Measurements from ENCODE around the gene FBXO7. TPM values are rescaled to one million over a fixed set of nuclear protein-coding genes. Genes with fewer than 3 reads are reported as not detected.
A peak's percentile ranks its signal among the peaks of the same experiment; 100 is the strongest.

The FBXO7 gene
- total and polyA plus RNA-seq, 2 of the 4 experiments (the other 2 are of a cell fraction): 71.5 TPM

GRCh38 chr22:32531228-32531627 lies 56.6 kb downstream of the FBXO7 start:
- no peak for TF ChIP-seq RCOR1 (IDR thresholded peaks at IDR 0.05; ENCODE audit: insufficient replicate concordance, low read length)
- no peak for TF ChIP-seq NFE2L2 (IDR thresholded peaks at IDR 0.05; ENCODE audit: low read depth, low read length)
- no peak for TF ChIP-seq RAD21 (IDR thresholded peaks at IDR 0.05; ENCODE audit: low read length)
- TF ChIP-seq MAZ (IDR thresholded peaks at IDR 0.05; ENCODE audit: borderline replicate concordance, low read depth, low read length): no peak
- TF ChIP-seq BHLHE40 (IDR thresholded peaks at IDR 0.05; ENCODE audit: low read depth, low read length): no peak
- no peak for TF ChIP-seq FOS (IDR thresholded peaks at IDR 0.05; ENCODE audit: low read depth, low read length)
- no peak for TF ChIP-seq MAFK (IDR thresholded peaks at IDR 0.05; ENCODE audit: low read depth, low read length)
- no peak for TF ChIP-seq CTCF (conservative IDR thresholded peaks at IDR 0.05; ENCODE audit: low read depth, low read length)
- no peak for TF ChIP-seq USF2 (IDR thresholded peaks at IDR 0.05; ENCODE audit: low read depth, low read length)
- no peak for TF ChIP-seq RFX5 (IDR thresholded peaks at IDR 0.05; ENCODE audit: low read depth, low read length)
- no peak for TF ChIP-seq CHD1 (IDR thresholded peaks at IDR 0.05; ENCODE audit: low read depth, low read length)
- Histone ChIP-seq H3K4me3 (ENCODE audit: insufficient read depth, low read depth, low read length) (no peak overlapping the region), H3K4me1 (ENCODE audit: control insufficient read depth, insufficient read depth, low read length) (peaks cover 25% of the 10 kb centered on the region), H3K9me3 (ENCODE audit: control insufficient read depth, insufficient read depth, low read length) (no peaks in the 10 kb centered on the region), H3K9ac (ENCODE audit: low read depth, low read length) (no peak overlapping the region), H3K4ac (ENCODE audit: low read depth, low read length) (peak overlapping the region; percentile 79), H4K8ac (ENCODE audit: low read depth in 2 of 2, low read length in 2 of 2) (peak overlapping the region in 1 of 2 experiments; percentile 26; a peak in 1 of 4 replicates), H3K27ac (ENCODE audit: insufficient read depth, low read length) (peak overlapping the region; percentile 3; the same call in 1 of the 2 replicates), H3K56ac (ENCODE audit: extremely low read depth, insufficient read depth, low read length) (no peak overlapping the region), H2AK5ac (ENCODE audit: low read depth, low read length) (peak overlapping the region; percentile 76), H2AFZ (replicated peaks; ENCODE audit: low read length, poor library complexity) (peak overlapping the region; percentile 54), H3K27me3 (ENCODE audit: control insufficient read depth, insufficient read depth, low read length) (no peaks in the 10 kb centered on the region), H3K4me2 (ENCODE audit: low read depth, low read length) (no peak overlapping the region), H3K79me1 (ENCODE audit: low read depth in 1 of 2, low read length in 2 of 2) (0 out of 4 replicates have a peak, but pooled peaks cover 0 to 5% of the 10 kb centered on the region in 2 experiments), H2BK20ac (ENCODE audit: low read depth, low read length) (peak overlapping the region; percentile 91), H4K91ac (ENCODE audit: insufficient read depth, low read depth, low read length) (peak overlapping the region; percentile 76), H3K23ac (ENCODE audit: low read depth, low read length) (peak overlapping the region; percentile 58; the same call in 1 of the 2 replicates), H2BK15ac (ENCODE audit: low read depth, low read length) (no peak overlapping the region; the same call in 2 of the 3 replicates), H4K5ac (ENCODE audit: low read depth, low read length) (peak overlapping the region; percentile 33; the same call in 1 of the 2 replicates), H3K18ac (ENCODE audit: low read depth, low read length) (peak overlapping the region; percentile 8; the same call in 1 of the 2 replicates), H4K20me1 (ENCODE audit: insufficient read depth, low read length) (no peaks in the 10 kb centered on the region), H3K14ac (replicated peaks; ENCODE audit: low read depth, low read length) (peak overlapping the region; percentile 78; the same call in 1 of the 2 replicates), H2BK120ac (ENCODE audit: low read depth, low read length) (peak overlapping the region; percentile 80), H3K36me3 (ENCODE audit: control insufficient read depth, insufficient read depth, low read length) (no peaks in the 10 kb centered on the region), H2BK5ac (ENCODE audit: low read depth, low read length, poor library complexity, severe bottlenecking) (no peak overlapping the region), H2AK9ac (replicated peaks; ENCODE audit: low read depth, low read length, poor library complexity) (no peak overlapping the region), H3K9me1 (ENCODE audit: insufficient read depth, low read length) (peaks cover 14% of the 10 kb centered on the region)
- ATAC-seq (ENCODE audit: low read depth): no peak
- POLR2A ChIA-PET (ENCODE audit: unreplicated experiment): interaction anchor here (0.6 kb wide), 1 partner anchor 92 kb away, joined by 14 read pairs; no protein-coding TSS in a partner anchor
- intact Hi-C loops (cut with micrococcal nuclease): no loop called here
- dilution Hi-C loops (cut with HindIII; ENCODE audit: low sequenced_read_pairs, unreplicated experiment): no loop called here
- BruUV-seq (replicated peaks): no TSS peak
- in situ Hi-C loops (cut with MboI; ENCODE audit: low sequenced_read_pairs): no loop called here
- 60% methylated on average over 2 of the region's 7 CpGs; no CpG with 5 or more reads in 1 of the 2 experiments for WGBS, 2 experiments (ENCODE audit: extremely low coverage in 2 of 2, insufficient read length in 1 of 2)
- CTCF ChIA-PET: interaction anchor here (0.7 to 1.5 kb wide), 6 partner anchors 22 to 454 kb away, joined by 3 to 9 read pairs (median 3); no protein-coding TSS in a partner anchor
- DNase-seq: no peak
